AG09309 (cell line): ENCODE data around the gene GJA3.

Experiments used
- DNase-seq: peaks from one replicate; pipeline ENCODE4 v3.0.0-alpha.2; 2010; ENCODE audit warnings: low read depth
- H3K4me3 ChIP-seq: 2 replicates; pipeline ENCODE4 v1.5.1; 2011; ENCODE audit warnings: mild to moderate bottlenecking, low read depth, low read length, moderate library complexity; ENCODE audit not compliant: control insufficient read depth
- CTCF ChIP-seq: IDR thresholded peaks from 2 replicates; pipeline ENCODE4 v1.5.1; 2011; ENCODE audit warnings: mild to moderate bottlenecking, low read depth, low read length, inconsistent platforms; ENCODE audit not compliant: insufficient read depth, control insufficient read depth; ENCODE audit errors: missing control alignments

GJA3 gene

DNA sequence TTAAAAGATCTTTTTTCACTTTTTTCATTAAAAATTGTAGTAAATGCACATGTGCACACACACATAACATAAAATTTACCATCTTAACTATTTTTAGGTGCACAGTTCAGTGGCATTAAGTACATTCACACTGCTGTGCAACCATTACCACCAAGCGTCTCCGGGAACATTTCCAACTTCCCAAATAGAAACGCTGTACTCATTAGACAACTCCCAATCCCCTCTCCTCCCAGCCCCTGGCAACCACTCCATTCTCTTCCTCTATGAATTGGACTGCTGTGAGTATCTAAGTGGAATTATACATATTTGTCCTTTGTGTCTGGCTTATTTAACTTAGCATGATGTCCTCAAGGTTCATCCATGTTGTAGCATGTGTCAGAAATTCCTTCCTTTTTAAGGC is 20.3 kb upstream of the GJA3 start:
- DNase-seq, result no peak
- H3K4me3 ChIP-seq, result no peak overlapping the region
- no peak for TF ChIP-seq CTCF

DNA sequence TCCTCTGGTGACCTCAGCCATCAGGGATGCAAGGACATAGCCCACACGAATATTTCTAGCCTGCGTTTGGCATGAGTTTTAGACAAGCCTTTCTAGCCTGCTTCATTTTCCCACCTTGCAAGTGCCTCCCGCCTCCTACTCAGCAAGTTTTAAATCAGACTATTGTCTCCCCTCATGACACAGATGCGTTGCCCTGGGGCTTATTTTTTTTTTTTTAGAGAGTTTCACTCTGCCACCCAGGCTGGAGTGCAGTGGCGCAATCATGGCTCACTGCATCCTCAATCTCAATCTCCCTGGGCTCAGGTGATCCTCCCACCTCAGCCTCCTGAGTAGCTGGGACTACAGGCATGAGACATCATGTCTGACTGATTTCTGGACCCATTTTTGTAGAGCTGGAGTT is 17.3 kb upstream of the GJA3 start:
- no peak overlapping the region for H3K4me3 ChIP-seq
- TF ChIP-seq CTCF, result no peak
- no peak for DNase-seq

DNA sequence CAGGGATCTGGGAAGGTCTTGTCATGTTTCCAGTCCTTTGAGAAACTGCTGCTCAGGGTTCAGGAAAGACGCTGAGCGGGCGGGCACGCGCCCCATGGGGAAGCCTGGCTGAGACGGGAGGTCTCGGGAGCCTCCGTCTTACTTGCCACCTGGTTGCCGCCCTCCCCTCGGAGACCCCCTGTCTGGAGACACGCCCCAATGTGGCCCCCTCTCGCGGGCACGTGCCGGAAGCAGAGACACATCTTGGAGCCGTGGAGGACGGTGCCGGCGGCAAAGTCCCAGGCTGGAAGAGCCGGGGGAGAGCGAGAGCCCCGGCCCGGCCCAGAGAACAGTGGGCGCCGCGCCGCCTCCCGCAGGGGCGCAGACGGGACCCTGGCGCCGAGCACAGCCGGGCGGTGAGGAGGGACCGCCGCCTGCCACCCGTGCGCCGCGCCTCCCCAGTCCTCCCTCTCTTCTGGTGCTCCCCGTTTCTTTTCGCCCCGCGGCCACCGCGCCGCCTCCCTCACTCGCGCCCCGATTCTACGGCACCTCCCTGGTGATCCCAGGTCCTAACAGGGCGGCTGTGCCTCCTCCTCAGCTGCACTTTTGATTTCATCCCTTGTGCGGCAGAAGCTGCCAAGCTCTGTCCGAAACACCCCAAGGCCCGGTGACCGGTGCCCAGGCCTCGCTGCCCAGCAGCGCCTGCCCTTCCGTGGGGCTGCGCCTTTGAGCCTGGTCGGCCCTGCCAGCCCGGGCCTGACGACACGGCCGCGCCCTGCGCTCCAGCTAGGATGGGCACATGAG is 16.4 kb upstream of the GJA3 start:
- no peak for DNase-seq
- TF ChIP-seq CTCF, result no peak
- H3K4me3 ChIP-seq, result no peak overlapping the region

DNA sequence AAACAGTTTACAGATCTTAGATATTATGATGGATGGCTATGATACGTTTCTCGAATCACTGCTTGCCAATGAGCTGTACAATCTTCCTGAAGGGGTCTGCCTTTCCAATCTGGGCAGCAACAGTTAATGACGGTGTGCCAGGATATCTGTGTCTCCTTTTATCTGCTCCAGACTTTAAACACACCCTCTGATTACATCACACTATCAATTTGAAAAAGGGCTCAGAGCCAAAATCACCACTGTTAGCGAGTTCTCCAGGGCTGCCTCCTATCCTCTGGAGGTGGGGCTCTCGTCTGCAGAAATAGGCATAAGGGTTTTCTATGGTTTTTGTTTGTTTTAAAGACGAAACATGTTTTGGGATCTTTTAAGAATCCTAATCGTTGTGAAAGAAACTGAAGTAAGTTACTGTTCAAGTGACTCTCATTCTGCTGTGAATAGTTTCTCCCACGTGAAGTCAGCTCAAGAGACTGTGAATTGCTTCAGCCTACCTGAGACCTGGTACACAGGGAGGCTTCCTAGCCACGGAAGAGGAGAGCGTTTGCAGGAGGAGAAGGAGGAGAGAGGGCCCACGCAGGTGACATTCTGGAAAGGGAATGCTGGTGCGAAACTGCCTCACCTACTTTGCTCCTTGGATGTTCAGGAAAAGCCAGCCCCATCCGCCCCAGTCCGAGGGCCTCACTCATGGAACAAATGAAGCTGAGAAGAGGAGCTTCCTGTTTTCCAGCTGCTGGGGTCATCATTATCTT is 15.2 kb upstream of the GJA3 start:
- no peak for DNase-seq
- H3K4me3 ChIP-seq, result no peak overlapping the region
- no peak for TF ChIP-seq CTCF

DNA sequence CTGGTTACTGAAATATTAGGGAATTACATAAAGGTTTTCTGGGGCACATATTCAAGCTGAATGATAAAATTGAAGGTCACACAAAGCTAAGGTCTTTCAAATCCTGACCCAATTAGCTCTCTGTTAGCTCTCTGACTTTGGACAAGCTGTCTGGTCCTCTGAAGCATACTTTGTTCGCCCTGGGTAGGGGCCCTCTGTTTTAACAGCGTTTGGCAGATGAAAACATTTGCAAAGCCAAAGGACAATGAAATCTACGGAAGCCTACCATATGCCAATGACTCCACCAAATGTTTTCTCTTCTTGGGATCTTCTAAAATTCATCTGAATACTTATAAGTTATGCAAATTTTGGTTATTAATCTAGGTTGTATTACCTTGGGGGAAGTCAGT is 14.5 kb upstream of the GJA3 start:
- no peak overlapping the region for H3K4me3 ChIP-seq
- no peak for TF ChIP-seq CTCF
- DNase-seq, result no peak

GRCh38 chr13:20174656-20175405 is 14.0 kb upstream of the GJA3 start:
- no peak for TF ChIP-seq CTCF
- peak; percentile 79 for DNase-seq
- no peak overlapping the region; the same call in 1 of the 2 replicates for H3K4me3 ChIP-seq
